Liver (tissue), 9 donors: ENCODE data around the gene PDGFA. TPM values are rescaled to one million over a fixed set of nuclear protein-coding genes. Genes with fewer than 3 reads are reported as not detected.

Experiments
- DNase-seq: peaks from one replicate; pipeline ENCODE4 v3.0.0-alpha.2; 2017; ENCODE audit warnings: low spot score
- H3K27ac ChIP-seq, 2 donors: one replicate each; pipeline ENCODE4 v1.7.0; 2013; ENCODE audit warnings: inconsistent platforms in 2 of 2, low read length in 2 of 2, control low read depth in 1 of 2, low read depth in 1 of 2, mild to moderate bottlenecking in 1 of 2
- H3K27me3 ChIP-seq, 4 donors: one replicate each; pipeline versions ENCODE4 v1.6.1 to v1.7.0; 2013; ENCODE audit warnings: low read length in 3 of 4, inconsistent platforms in 1 of 4, mild to moderate bottlenecking in 1 of 4, moderate library complexity in 1 of 4; ENCODE audit not compliant: control insufficient read depth in 4 of 4, insufficient read depth in 4 of 4
- H3K36me3 ChIP-seq, 4 donors: one replicate each; pipeline versions ENCODE4 v1.6.1 to v1.7.0; 2013; ENCODE audit warnings: low read length in 3 of 4, mild to moderate bottlenecking in 3 of 4, low read depth in 1 of 4, moderate library complexity in 1 of 4; ENCODE audit not compliant: control insufficient read depth in 4 of 4, insufficient read depth in 3 of 4
- H3K4me1 ChIP-seq, 4 donors: one replicate each; pipeline versions ENCODE4 v1.6.1 to v1.7.0; 2013; ENCODE audit warnings: low read length in 3 of 4, mild to moderate bottlenecking in 3 of 4, moderate library complexity in 1 of 4; ENCODE audit not compliant: control insufficient read depth in 4 of 4, insufficient read depth in 4 of 4
- H3K4me3 ChIP-seq, 3 donors: one replicate each; pipeline versions ENCODE4 v1.6.1 to v1.7.0; 2013; ENCODE audit warnings: low read length in 3 of 3, control low read depth in 1 of 3, low read depth in 1 of 3, mild to moderate bottlenecking in 1 of 3
- H3K9ac ChIP-seq, 2 donors: one replicate each; pipeline ENCODE4 v1.7.0; 2013; ENCODE audit warnings: low read length in 2 of 2, mild to moderate bottlenecking in 2 of 2, moderate library complexity in 2 of 2, control low read depth in 1 of 2, low read depth in 1 of 2
- H3K9me3 ChIP-seq, 4 donors: one replicate each; pipeline versions ENCODE4 v1.6.1 to v1.7.0; 2013; ENCODE audit warnings: low read length in 3 of 4; ENCODE audit not compliant: control insufficient read depth in 4 of 4
- EGR1 ChIP-seq, 2 donors: IDR thresholded peaks; 2 replicates each; pipeline ENCODE4 v1.6.1; 2016 to 2018; ENCODE audit warnings: antibody characterized with exemption in 2 of 2, low read depth in 2 of 2
- FOXA1 ChIP-seq: IDR thresholded peaks from 2 replicates; pipeline ENCODE4 v1.6.1; 2016; ENCODE audit warnings: antibody characterized with exemption
- FOXA2 ChIP-seq: IDR thresholded peaks from 2 replicates; pipeline ENCODE4 v1.6.1; 2016; ENCODE audit warnings: antibody characterized with exemption
- HNF4A ChIP-seq, 2 donors: conservative IDR thresholded peaks; 2 replicates each; pipeline ENCODE4 v1.6.1; 2016; ENCODE audit warnings: antibody characterized with exemption in 2 of 2, mild to moderate bottlenecking in 2 of 2
- HNF4G ChIP-seq: IDR thresholded peaks from 2 replicates; pipeline ENCODE4 v1.6.1; 2016; ENCODE audit warnings: antibody characterized with exemption
- NR2F2 ChIP-seq: IDR thresholded peaks from 2 replicates; pipeline ENCODE4 v1.6.1; 2016; ENCODE audit warnings: antibody characterized with exemption
- RAD21 ChIP-seq, 2 donors: IDR thresholded peaks; 2 replicates each; pipeline ENCODE4 v1.6.1; 2016; ENCODE audit warnings: antibody characterized with exemption in 2 of 2, mild to moderate bottlenecking in 2 of 2
- RXRA ChIP-seq, 2 donors: IDR thresholded peaks; 2 replicates each; pipeline ENCODE4 v1.6.1; 2017 to 2018; ENCODE audit warnings: antibody characterized with exemption in 2 of 2, mild to moderate bottlenecking in 1 of 2
- TAF1 ChIP-seq: conservative IDR thresholded peaks from 2 replicates; pipeline ENCODE4 v1.6.1; 2016; ENCODE audit warnings: antibody characterized with exemption, mild to moderate bottlenecking
- YY1 ChIP-seq: IDR thresholded peaks from 2 replicates; pipeline ENCODE4 v1.6.1; 2016; ENCODE audit warnings: antibody characterized with exemption, mild to moderate bottlenecking
- WGBS: extraction: QIAGEN DNeasy Blood & Tissue Kit; methylation state at CpG from one replicate; pipeline ENCODE4 v1.1.7; 2013; 5-methylcytosine and 5-hydroxymethylcytosine counted together
- polyA plus RNA-seq, 2 donors: library from polyadenylated mRNA; stranded (reverse) in 1 of 2; unstranded in 1 of 2; fragments of 200-250 nt in 1 of 2; fragments of >200 nt in 1 of 2; fragmentation: Nextera tagmentation in 1 of 2; extraction: Ambion mirVana in 1 of 2; gene quantifications; one replicate each; pipeline versions ENCODE4 v1.2.1 to v1.2.3, GENCODE V29; 2013 to 2015
- total RNA-seq, 2 donors: library from RNA; depleted of rRNA; stranded (reverse); fragments of >200 nt; gene quantifications; one replicate each; pipeline ENCODE4 v1.2.3, GENCODE V29; 2014
- TF ChIP-seq, protein P1 (sequence below): IDR thresholded peaks from 2 replicates; pipeline ENCODE4 v1.6.1; 2016; ENCODE audit warnings: antibody characterized with exemption
- TF ChIP-seq, protein P2 (sequence below): IDR thresholded peaks from 2 replicates; pipeline ENCODE4 v1.6.1; 2016; ENCODE audit warnings: antibody characterized with exemption
- TF ChIP-seq, protein P3 (sequence below): IDR thresholded peaks from 2 replicates; pipeline ENCODE4 v1.6.1; 2016; ENCODE audit warnings: antibody characterized with exemption, mild to moderate bottlenecking
- TF ChIP-seq, protein P4 (sequence below): IDR thresholded peaks from 2 replicates; pipeline ENCODE4 v1.6.1; 2016; ENCODE audit warnings: antibody characterized with exemption
- TF ChIP-seq, protein P5 (sequence below): fragments of 150-350 bp; IDR thresholded peaks from 2 replicates; pipeline ENCODE4 v1.5.1; 2017; ENCODE audit warnings: improper control_type of control experiment, low read depth, low read length; ENCODE audit not compliant: missing input control
- donor health status: healthy.
- donor health status: healthy.
- donor health status: healthy.
- donor health status: healthy.
- donor health status: healthy.

The PDGFA gene
- total and polyA plus RNA-seq, 4 donors: 1.4 to 5.1 (median 2.0) TPM

DNA sequence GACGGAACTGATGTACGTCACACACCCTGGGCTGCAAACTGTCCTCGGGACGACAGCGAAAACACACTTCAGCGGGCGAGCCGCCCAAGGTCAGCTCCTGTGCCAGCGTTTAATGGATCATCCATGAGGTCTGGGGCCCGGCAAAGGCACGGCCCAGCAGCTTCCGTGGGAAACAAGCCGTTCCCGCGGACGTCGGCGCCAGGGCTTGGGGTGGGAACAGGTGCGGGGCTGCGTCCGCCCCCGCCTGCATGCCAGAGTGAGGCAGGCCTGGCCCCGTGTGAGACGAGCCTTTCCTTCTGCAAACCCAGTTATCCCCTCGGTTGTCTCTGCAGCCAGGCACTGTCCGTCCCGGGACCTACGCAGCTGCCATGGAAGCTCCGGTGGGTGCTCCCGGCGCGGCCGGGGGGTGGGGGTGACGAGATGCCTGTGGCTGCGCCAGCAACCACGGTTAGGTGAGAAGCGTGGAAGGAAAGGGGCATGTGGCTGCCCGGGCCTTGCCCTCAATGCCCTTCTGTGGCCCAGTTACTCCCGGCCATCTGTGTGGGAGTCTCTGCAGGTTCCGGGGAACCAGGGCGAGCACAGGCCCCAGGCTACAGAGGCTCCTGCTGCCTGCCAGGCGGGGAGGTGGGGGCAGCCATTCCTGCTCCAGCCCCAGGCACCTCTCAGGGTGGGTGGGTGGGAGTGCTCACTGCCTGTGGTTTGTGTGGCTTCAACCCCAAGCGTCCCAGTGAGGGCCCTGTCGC lies 42.2 kb upstream of the PDGFA start:
- TF ChIP-seq, protein P1, sequence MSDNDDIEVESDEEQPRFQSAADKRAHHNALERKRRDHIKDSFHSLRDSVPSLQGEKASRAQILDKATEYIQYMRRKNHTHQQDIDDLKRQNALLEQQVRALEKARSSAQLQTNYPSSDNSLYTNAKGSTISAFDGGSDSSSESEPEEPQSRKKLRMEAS: no peak
- TF ChIP-seq NR2F2: no peak
- TF ChIP-seq, protein P2, sequence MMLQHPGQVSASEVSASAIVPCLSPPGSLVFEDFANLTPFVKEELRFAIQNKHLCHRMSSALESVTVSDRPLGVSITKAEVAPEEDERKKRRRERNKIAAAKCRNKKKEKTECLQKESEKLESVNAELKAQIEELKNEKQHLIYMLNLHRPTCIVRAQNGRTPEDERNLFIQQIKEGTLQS: no peak
- no peak for TF ChIP-seq HNF4A (conservative IDR thresholded peaks at IDR 0.05)
- TF ChIP-seq HNF4G: no peak
- TF ChIP-seq YY1: no peak
- TF ChIP-seq, protein P3, sequence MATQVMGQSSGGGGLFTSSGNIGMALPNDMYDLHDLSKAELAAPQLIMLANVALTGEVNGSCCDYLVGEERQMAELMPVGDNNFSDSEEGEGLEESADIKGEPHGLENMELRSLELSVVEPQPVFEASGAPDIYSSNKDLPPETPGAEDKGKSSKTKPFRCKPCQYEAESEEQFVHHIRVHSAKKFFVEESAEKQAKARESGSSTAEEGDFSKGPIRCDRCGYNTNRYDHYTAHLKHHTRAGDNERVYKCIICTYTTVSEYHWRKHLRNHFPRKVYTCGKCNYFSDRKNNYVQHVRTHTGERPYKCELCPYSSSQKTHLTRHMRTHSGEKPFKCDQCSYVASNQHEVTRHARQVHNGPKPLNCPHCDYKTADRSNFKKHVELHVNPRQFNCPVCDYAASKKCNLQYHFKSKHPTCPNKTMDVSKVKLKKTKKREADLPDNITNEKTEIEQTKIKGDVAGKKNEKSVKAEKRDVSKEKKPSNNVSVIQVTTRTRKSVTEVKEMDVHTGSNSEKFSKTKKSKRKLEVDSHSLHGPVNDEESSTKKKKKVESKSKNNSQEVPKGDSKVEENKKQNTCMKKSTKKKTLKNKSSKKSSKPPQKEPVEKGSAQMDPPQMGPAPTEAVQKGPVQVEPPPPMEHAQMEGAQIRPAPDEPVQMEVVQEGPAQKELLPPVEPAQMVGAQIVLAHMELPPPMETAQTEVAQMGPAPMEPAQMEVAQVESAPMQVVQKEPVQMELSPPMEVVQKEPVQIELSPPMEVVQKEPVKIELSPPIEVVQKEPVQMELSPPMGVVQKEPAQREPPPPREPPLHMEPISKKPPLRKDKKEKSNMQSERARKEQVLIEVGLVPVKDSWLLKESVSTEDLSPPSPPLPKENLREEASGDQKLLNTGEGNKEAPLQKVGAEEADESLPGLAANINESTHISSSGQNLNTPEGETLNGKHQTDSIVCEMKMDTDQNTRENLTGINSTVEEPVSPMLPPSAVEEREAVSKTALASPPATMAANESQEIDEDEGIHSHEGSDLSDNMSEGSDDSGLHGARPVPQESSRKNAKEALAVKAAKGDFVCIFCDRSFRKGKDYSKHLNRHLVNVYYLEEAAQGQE: no peak
- no peak for TF ChIP-seq EGR1 (IDR thresholded peaks at IDR 0.05; ENCODE audit: low read depth in 2 of 2)
- TF ChIP-seq, protein P4, sequence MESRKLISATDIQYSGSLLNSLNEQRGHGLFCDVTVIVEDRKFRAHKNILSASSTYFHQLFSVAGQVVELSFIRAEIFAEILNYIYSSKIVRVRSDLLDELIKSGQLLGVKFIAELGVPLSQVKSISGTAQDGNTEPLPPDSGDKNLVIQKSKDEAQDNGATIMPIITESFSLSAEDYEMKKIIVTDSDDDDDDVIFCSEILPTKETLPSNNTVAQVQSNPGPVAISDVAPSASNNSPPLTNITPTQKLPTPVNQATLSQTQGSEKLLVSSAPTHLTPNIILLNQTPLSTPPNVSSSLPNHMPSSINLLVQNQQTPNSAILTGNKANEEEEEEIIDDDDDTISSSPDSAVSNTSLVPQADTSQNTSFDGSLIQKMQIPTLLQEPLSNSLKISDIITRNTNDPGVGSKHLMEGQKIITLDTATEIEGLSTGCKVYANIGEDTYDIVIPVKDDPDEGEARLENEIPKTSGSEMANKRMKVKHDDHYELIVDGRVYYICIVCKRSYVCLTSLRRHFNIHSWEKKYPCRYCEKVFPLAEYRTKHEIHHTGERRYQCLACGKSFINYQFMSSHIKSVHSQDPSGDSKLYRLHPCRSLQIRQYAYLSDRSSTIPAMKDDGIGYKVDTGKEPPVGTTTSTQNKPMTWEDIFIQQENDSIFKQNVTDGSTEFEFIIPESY: no peak
- TF ChIP-seq, protein P5, sequence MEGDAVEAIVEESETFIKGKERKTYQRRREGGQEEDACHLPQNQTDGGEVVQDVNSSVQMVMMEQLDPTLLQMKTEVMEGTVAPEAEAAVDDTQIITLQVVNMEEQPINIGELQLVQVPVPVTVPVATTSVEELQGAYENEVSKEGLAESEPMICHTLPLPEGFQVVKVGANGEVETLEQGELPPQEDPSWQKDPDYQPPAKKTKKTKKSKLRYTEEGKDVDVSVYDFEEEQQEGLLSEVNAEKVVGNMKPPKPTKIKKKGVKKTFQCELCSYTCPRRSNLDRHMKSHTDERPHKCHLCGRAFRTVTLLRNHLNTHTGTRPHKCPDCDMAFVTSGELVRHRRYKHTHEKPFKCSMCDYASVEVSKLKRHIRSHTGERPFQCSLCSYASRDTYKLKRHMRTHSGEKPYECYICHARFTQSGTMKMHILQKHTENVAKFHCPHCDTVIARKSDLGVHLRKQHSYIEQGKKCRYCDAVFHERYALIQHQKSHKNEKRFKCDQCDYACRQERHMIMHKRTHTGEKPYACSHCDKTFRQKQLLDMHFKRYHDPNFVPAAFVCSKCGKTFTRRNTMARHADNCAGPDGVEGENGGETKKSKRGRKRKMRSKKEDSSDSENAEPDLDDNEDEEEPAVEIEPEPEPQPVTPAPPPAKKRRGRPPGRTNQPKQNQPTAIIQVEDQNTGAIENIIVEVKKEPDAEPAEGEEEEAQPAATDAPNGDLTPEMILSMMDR: no peak
- no peak for TF ChIP-seq FOXA2
- no peaks in the 10 kb centered on the region for H3K9me3 ChIP-seq
- H3K9ac ChIP-seq: no peak overlapping the region
- no peaks in the 10 kb centered on the region for H3K27me3 ChIP-seq
- no peak overlapping the region for H3K4me3 ChIP-seq
- no peak for DNase-seq
- H3K36me3 ChIP-seq: no peaks in the 10 kb centered on the region
- no peak overlapping the region for H3K27ac ChIP-seq
- no peaks in the 10 kb centered on the region for H3K4me1 ChIP-seq
- 79% methylated on average over 44 of the region's 44 CpGs for WGBS

DNA sequence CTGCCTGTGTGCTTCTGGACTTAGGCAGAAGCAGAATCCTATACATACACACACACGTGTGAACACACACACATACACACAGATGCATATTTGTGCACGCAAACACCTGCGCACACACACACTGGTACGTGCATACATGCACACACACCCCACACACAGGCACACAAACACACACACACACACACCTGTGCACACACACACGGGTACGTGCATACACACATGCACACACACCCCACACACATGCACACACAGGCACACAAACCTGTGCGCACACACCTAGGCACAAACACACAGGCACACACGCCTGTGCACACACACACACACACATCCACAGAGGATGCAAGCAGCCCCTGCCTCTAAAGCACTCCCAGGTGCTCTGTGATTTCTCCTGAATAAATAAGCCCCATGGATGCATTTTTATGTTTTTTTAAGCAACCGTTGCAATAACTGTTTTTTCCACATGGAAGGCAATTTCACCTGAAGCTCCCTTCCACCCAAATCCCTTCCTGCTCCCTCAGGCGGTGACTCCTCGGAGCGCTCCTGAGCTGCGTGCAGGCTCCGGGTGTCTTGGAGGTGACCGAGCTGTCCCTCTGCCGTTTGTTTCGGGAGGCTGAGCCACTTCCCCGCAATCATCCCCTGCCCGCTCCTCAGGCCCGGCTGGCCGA lies 41.5 kb upstream of the PDGFA start:
- H3K36me3 ChIP-seq: no peaks in the 10 kb centered on the region
- H3K4me1 ChIP-seq: no peaks in the 10 kb centered on the region
- WGBS: 85% methylated on average over 21 of the region's 21 CpGs
- no peaks in the 10 kb centered on the region for H3K9me3 ChIP-seq
- H3K27me3 ChIP-seq: no peaks in the 10 kb centered on the region
- no peak overlapping the region for H3K27ac ChIP-seq
- no peak for DNase-seq
- no peak overlapping the region for H3K9ac ChIP-seq
- H3K4me3 ChIP-seq: no peak overlapping the region
- TF ChIP-seq RXRA (IDR thresholded peaks at IDR 0.05) (no peak), NR2F2 (no peak), TAF1 (no peak), RAD21 (IDR thresholded peaks at IDR 0.05) (no peak), HNF4A (conservative IDR thresholded peaks at IDR 0.05) (no peak), FOXA1 (no peak), FOXA2 (no peak)
- TF ChIP-seq, protein P3: no peak
- TF ChIP-seq, protein P2: no peak
- TF ChIP-seq, protein P5: no peak
